Smooth muscle cell of the umbilical artery (primary cell): ENCODE results near the gene COL6A5. TPM values are rescaled to one million over a fixed set of nuclear protein-coding genes. Genes with fewer than 3 reads are reported as not detected.

Experiments used
- total RNA-seq: library from RNA; depleted of rRNA; stranded (reverse); fragments of >200 nt; gene quantifications from 2 replicates; pipeline ENCODE4 v1.2.3, GENCODE V29; 2014

Gene COL6A5
- under 0.01 TPM in 1 of 2 replicates, not detected in the other for total RNA-seq

DNA sequence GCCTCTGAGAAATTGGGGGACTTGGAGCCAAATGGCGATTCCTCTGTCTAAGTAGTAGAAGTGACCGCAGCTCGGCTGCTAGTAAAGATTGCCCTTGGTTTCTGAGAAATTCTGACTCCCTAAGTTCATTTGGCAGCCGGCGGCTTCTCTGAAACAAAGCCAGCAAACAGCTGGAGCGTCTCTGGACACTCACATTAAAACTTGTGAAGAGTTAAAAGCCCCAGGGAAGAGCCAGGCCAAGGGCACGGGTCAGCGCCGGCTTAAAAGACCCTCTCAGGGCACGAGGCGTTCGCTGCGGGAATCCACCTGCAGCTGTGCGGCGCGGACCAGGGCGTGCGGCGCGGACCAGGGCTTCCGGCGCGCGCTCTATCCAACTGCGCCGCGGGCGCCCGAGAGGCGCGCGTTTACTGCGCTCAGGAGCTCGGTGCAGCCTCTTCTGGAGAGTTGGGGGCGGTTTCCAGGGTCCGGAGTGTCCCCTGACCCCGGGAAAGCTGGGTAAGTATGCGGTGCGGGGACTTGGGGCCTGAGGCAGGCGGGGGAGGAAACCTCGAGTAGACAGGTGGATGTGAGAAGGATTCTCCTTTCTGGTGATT is at the start of gene COL6A5:
COL6A5 (plus strand) TSS at position 186 of the 593 bp plus-strand sequence. CDS start 27,967 bp downstream, outside the sequence.

DNA sequence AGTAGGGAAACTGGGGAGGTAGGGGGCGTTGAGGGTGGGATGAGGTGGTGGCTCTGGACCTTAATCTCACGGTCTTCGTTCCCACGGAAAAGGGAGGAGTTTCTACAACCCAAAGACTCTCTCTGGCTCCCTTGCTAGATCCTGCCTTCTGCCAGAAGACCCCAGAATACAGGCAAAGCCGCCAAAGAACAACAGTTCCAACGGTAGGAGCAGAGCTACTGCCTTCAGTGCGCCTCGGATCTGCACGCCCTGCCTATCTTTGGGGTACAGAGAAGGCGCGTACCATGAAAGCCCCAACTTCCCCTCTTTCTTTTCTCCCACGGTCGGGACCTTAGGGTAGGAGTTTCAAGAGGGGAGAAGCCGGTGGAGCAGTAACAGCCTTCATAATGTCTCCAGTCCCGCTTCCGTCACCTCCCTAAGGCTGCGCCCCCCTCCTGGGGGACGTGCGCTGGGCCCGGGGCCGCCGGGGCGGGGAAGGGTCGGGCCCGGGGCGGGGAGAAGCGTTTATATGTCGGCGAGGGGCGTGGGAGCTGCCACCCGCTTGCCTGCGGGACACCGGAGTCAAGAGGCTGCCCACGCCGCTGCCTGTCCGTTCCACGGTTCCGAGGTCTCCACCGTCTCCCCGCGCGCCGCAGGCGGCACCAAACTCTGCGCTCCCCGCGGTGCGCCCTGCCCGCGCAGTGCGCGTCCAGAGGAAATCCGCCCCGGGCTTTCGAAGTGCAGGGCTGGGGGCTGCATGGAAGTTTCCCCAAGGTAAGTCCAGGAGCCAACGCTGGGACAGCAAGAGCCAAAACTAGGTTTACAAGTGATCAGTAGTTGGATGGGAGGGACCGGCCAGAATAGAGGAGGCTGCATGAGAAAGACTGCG is 171.4 kb downstream of the COL6A5 start, which contains the start of gene COL6A6:
COL6A6 (plus strand) TSS at position 533 of the 868 bp plus-strand sequence. CDS start 43,188 bp downstream, outside the sequence.

Other genes starting within 250 kb of the COL6A5 start
- gene COL6A6, start 171.5 kb downstream of the COL6A5 start, total RNA-seq, result 0.30 TPM in 1 of 2 replicates, not detected in the other